ENCODE data around the gene SUFU.
A peak's percentile ranks its signal among the peaks of the same experiment; 100 is the strongest.
"Not testable (repeated sequence)": the region's sequence is repeated elsewhere in the genome, so short reads cannot be mapped to it uniquely, and the experiment has no call there.

Gene SUFU

DNA sequence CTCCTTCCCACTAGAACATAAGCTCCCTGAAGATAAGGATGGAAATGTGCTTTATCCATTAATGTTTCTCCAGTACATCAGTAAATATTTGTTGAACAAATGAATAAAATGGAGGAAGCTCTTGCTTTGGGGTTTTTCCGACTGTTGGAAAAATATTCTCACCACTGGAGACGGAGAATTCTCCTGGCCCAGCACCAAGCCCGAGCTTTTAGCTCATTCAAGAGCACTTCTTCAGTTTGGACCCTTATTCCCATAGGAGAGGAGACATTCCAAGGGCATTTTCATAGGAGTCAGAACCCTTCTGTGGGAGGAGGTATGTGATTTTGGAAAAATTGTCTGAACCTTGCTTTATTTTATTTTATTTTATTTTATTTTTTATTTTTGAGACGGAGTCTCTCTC lies 21.0 kb downstream of the SUFU start:
- Histone ChIP-seq H3K27ac (peak overlapping the region in 1 of 2 donors; percentile 14), H3K4me3 (no peak overlapping the region)
- peak; percentile 5 for DNase-seq (ENCODE audit: low spot score)
- TF ChIP-seq, protein P1, sequence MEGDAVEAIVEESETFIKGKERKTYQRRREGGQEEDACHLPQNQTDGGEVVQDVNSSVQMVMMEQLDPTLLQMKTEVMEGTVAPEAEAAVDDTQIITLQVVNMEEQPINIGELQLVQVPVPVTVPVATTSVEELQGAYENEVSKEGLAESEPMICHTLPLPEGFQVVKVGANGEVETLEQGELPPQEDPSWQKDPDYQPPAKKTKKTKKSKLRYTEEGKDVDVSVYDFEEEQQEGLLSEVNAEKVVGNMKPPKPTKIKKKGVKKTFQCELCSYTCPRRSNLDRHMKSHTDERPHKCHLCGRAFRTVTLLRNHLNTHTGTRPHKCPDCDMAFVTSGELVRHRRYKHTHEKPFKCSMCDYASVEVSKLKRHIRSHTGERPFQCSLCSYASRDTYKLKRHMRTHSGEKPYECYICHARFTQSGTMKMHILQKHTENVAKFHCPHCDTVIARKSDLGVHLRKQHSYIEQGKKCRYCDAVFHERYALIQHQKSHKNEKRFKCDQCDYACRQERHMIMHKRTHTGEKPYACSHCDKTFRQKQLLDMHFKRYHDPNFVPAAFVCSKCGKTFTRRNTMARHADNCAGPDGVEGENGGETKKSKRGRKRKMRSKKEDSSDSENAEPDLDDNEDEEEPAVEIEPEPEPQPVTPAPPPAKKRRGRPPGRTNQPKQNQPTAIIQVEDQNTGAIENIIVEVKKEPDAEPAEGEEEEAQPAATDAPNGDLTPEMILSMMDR (IDR thresholded peaks at IDR 0.05), result no peak

DNA sequence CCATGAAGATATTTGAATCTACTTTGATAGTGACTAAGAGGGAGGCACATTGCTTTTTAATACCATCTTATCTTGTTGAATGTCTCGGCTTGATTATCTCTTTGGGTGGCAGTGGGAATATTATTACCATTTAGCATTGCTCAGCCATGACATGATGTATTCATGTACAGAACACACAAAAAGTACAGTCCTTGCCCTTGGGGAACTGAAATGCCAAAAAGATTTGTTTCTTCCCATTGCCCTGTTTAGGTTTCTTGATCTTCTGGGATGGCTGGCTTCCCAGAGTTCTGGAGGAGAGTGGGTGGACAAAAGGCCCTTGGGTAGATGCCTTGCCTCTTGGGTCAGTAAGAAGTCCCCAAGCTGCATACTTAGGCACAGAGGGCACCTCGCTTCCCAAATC lies 23.8 kb downstream of the SUFU start:
- Histone ChIP-seq H3K27ac (no peak overlapping the region), H3K4me3 (no peak overlapping the region)
- TF ChIP-seq, protein P1 (IDR thresholded peaks at IDR 0.05), result no peak
- no peak for DNase-seq (ENCODE audit: low spot score)

- no peak for DNase-seq (ENCODE audit: low spot score)
- TF ChIP-seq, protein P1 (IDR thresholded peaks at IDR 0.05), result no peak
- Histone ChIP-seq H3K4me3 (no peak overlapping the region), H3K27ac (no peak overlapping the region)
Measured at GRCh38 chr10:102534333-102534732, 30.6 kb downstream of the SUFU start.

DNA sequence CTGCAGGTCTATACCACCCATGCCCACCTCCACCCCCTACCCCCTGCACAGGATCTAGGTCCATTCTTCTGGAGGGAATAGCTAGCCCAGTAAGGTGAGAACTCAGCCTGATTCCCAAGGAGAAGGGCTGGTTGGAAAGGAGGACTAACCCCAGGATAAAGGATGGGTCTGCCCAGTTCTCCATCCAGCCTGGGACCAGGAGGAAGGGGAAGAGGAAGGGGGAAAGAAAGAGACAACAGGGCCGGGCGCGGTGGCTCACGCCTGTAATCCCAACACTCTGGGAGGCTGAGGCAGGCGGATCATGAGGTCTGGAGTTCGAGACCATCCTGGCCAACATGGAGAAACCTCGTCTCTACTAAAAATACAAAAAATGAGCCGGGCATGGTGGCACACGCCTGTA lies 31.2 kb downstream of the SUFU start:
- not testable (repeated sequence) for H3K27ac ChIP-seq, H3K4me3 ChIP-seq
- DNase-seq (ENCODE audit: low spot score), result peak; percentile 21

DNA sequence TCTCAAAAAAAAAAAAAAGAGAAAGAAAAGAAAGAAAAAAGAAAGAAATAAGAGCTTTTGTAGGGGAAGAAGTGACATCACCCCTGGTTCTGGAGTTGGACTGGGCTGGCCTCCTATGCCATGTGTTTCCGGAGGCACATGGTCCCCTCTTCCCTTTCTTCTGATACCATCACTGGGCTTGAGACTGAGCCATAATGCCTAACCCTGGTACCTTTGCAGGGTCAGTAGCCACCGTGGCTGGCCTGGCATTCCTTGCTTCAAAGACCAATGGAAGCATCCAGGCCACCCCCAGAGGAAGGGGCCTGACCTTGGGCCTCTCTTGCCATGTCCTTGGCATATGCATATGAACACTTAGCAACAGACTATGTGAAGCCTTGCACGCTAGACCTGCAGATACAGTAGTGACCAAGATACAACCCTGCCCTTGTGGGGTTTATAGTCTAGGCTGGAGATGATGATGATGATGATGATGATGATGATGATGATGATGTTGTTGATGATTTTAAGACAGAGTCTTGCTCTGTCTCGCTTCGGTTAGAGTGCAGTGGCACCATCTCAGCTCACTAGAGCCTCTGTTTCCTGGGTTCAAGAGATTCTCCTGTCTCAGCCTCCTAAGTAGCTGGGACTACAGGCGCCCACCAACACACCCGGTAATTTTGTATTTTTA lies 31.8 kb downstream of the SUFU start:
- no peak overlapping the region for H3K4me3 ChIP-seq
- peak; percentile 63 for DNase-seq (ENCODE audit: low spot score)
- TF ChIP-seq, protein P1 (IDR thresholded peaks at IDR 0.05), result no peak
- H3K27ac ChIP-seq, result no peak overlapping the region

- TF ChIP-seq, protein P1 (IDR thresholded peaks at IDR 0.05), result no peak
- Histone ChIP-seq H3K4me3 (no peak overlapping the region), H3K27ac (no peak overlapping the region)
- DNase-seq (ENCODE audit: low spot score), result no peak
Measured at GRCh38 chr10:102537367-102537766, 33.6 kb downstream of the SUFU start.

GRCh38 chr10:102537948-102538347 lies 34.2 kb downstream of the SUFU start:
- TF ChIP-seq, protein P1 (IDR thresholded peaks at IDR 0.05), result no peak

More at GRCh38 chr10:102537948-102538347, 34.2 kb downstream of the SUFU start:
- no peak overlapping the region for H3K4me3 ChIP-seq
- DNase-seq (ENCODE audit: low spot score), result no peak
- H3K27ac ChIP-seq, result no peak overlapping the region
